Measurements from ENCODE around the gene CENPK. TPM values are rescaled to one million over a fixed set of nuclear protein-coding genes. Genes with fewer than 3 reads are reported as not detected.

The CENPK gene
- total RNA-seq, 2 donors from 2014 or later = 1.2 TPM

- DNase-seq = no peak
- no peak for ATAC-seq
- intact Hi-C loops (cut with DNase I) = no loop called here
These were observed 87.6 kb downstream of the CENPK start for GRCh38 chr5:65475336-65475735.

GRCh38 chr5:65474130-65474711, 88.7 kb downstream of the CENPK start:
- intact Hi-C loops (cut with DNase I) = no loop called here
- ATAC-seq = no peak
- DNase-seq = no peak

- intact Hi-C loops (cut with DNase I) = no loop called here
- ATAC-seq (no peak), DNase-seq (no peak)
These were observed 94.3 kb downstream of the CENPK start for GRCh38 chr5:65468633-65469032.

Other genes starting within 250 kb of the CENPK start
- gene ADAMTS6, start 81.2 kb downstream of the CENPK start, total RNA-seq = 1 to 10 TPM; 1.7 TPM
- gene PPWD1, start 128 bp upstream of the CENPK start, total RNA-seq = 10 to 100 TPM; 14.6 to 17.6 TPM
- gene TRIM23, start 61.2 kb upstream of the CENPK start, total RNA-seq = 10 to 100 TPM; 15.5 to 17.8 TPM
- 1 to 10 TPM; 2.2 to 3.1 TPM for gene SHLD3, start 61.9 kb upstream of the CENPK start, total RNA-seq
- gene TRAPPC13, start 61.9 kb upstream of the CENPK start, total RNA-seq = 10 to 100 TPM; 18.1 to 20.6 TPM
- gene SGTB, start 158.9 kb upstream of the CENPK start, total RNA-seq = 1 to 10 TPM; 7.4 to 8.3 TPM
- gene NLN, start 159.0 kb upstream of the CENPK start, total RNA-seq = 10 to 100 TPM; 13.9 to 14.7 TPM